Measurements from ENCODE around the gene PXDN.

PXDN gene

DNA sequence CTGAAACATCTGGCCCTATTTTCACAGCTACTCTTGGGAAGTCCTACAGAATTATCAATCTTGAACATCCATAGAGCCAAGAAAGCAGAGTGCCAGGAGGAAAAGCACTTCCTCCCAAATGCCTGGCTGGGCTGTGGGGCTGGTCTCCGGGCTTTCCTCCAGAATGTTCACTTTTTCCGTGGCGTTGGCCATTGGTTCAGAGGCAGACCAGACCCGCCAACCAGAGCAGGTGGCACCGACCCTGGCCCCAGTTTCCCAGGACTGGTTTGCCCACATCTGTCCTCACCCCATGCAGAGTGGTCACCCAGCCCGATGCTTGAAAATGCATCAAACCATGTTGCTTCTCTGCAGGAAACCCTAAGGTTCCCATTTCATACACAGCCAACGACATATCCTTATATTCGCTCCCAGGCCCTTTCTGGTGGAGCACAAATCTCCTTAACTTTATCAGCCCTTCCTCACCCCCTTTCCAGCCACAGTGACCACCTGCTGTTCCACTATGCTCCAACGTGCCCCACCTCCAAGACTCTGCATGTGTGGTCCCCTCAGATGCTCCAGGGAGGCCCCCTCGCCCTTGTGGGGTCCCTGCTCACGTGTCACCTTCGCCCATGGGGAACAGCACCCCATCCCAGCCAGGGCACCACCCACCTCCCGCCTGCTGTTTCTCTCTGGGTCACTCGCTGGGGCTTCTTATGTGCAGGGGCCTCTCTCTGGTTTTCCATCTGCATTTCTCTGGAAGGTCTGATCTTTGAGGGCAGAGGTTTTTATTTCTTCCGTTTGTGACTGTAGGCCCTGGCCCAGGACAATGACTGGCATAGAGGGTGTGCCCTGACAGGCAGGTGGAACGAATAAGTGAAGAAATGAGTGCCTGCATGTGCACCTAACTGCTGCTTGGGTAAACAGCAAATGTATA lies 92.9 kb downstream of the PXDN start:
- Mint-ChIP-seq H3K4me3 (no peak overlapping the region), H3K9me3 (no peaks in the 10 kb centered on the region), H3K4me1 (ENCODE audit: low read depth) (no peaks in the 10 kb centered on the region), H3K27me3 (no peaks in the 10 kb centered on the region), H3K27ac (no peak overlapping the region), H3K36me3 (ENCODE audit: low read depth) (no peaks in the 10 kb centered on the region)
- DNase-seq: no peak

DNA sequence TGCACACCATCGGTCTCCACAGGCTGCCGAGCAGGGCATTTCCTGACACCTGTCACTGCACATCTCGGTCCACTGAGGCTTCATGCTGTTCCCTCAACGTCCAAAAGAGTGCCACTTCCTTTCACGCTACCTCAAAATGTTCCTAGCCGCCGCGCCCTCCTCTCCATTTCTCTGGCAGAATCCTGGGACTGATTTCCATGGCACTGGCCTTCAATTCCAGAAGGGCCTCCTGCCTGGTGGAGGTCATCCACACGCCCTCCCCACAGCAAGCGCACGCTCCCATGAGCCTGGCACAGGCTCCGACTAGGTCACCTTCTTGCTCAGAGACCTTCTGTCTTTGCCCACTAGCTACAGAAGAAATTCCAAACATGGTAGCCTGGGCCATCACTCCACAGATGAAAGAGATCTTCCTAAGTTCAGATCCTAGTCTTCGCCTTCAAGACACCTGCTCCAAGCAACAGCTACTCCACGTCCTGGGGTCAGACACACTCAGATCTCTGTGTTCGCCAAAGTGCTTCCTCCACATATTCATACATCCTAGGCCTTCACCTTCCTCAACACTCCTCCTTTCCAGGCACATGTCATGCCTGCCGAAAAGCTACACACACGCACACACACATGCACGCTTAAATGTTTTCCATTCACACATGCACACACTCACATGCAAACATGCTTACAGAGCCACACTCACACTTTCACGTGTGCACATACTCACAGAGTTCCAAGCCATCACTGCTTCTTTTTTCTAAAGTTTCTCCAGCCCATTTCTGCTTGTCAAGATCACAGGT lies 94.0 kb downstream of the PXDN start:
- Mint-ChIP-seq H3K9me3 (no peaks in the 10 kb centered on the region), H3K4me1 (ENCODE audit: low read depth) (no peaks in the 10 kb centered on the region), H3K36me3 (ENCODE audit: low read depth) (no peaks in the 10 kb centered on the region), H3K4me3 (no peak overlapping the region), H3K27me3 (no peaks in the 10 kb centered on the region), H3K27ac (no peak overlapping the region)
- no peak for DNase-seq

DNA sequence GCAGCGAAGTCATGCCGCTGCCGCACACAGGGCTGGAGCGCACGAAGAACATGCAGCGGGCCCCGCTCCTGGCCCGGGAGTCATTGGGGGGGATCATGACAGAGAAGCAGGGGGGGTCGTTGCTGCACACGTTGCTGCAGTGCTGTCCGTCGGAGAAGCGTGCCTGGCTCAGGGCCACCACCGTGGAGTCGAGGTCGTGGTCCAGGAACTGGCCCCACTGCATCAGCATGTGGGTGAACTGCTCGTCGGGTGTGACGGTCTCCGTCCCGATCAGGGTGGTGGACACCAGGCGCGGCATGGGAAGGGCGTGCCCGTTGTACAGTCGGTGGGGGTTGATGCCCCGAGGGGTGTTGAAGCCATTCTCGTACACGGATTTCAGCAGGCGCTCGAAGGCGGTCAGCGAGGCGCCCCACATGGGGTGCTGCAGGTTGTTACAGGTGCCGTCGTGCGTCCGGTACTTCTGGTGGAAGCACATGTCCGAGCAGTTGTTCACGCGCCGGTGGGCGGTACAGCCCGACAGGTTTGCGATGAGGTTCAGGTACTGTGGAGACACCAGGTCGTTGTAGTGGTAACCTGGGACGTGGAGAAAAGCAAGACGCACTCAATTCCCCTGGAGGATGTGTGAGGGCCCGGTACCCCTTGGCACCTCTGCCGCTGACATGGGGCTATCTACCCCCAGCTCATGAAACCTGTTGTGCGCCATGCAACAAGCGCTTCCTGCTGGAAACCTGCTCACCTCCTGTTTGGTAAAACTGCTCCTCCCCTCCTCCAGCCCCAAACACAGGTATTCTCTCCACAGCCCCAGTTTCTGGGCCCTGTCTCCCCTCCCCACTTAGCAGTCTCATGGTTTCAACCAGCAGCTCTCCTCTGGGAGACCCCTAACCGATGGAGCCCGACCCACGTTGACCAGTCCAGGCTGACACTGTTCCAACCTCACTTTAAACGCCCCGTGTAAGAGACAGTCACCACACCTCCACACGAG lies 94.9 kb downstream of the PXDN start:
- H3K27me3 Mint-ChIP-seq: no peaks in the 10 kb centered on the region

DNA sequence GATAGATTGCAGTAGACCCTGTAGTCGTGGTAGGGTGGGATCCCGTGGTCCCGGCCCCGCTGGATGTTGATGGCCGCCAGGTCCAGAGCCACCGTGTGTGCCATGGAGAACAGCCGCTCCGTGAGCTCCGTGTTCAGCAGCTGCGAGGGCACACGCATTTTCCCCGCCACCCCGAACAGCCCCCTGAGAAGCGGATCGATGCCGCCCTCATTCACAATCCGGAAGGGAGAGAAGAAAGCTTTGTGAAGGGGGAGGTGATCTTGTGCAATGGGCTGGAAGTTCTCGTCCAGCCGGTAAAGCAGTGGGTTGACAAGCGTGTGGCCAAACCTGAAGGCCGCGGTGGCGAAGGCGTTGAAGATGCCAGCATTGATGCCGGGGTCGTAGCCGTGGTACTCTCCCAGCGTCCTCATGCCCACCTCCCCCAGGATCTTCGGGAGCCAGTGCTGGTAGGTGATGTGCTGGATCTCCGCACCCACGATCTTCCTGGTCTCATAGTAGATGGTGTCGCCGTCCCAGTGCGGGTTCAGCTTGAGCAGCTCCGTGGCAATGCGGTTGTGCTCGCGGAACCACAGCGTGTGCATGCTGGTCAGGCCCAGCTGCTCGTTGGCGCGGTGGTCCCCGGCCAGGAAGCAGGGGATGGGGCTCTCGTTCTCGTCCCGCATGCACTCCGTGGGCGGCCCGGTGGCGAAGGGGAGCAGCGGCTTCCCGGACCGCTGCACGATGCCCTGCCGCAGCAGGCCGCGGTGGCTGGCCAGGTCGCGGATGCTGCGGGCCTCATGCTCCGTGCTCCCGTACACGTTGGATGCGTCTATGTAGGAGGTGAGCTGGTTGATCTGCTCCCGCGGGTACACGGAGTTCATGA lies 95.8 kb downstream of the PXDN start:
- Mint-ChIP-seq H3K9me3 (no peaks in the 10 kb centered on the region), H3K27me3 (no peaks in the 10 kb centered on the region), H3K27ac (no peak overlapping the region), H3K36me3 (ENCODE audit: low read depth) (no peaks in the 10 kb centered on the region), H3K4me3 (no peak overlapping the region), H3K4me1 (ENCODE audit: low read depth) (no peaks in the 10 kb centered on the region)
- DNase-seq: no peak

More for the DNA sequence above, 94.9 kb downstream of the PXDN start:
- H3K36me3 Mint-ChIP-seq (ENCODE audit: low read depth): no peaks in the 10 kb centered on the region
- no peak for DNase-seq
- H3K9me3 Mint-ChIP-seq: no peaks in the 10 kb centered on the region
- H3K4me3 Mint-ChIP-seq: no peak overlapping the region
- H3K27ac Mint-ChIP-seq: no peak overlapping the region
- H3K4me1 Mint-ChIP-seq (ENCODE audit: low read depth): no peaks in the 10 kb centered on the region

DNA sequence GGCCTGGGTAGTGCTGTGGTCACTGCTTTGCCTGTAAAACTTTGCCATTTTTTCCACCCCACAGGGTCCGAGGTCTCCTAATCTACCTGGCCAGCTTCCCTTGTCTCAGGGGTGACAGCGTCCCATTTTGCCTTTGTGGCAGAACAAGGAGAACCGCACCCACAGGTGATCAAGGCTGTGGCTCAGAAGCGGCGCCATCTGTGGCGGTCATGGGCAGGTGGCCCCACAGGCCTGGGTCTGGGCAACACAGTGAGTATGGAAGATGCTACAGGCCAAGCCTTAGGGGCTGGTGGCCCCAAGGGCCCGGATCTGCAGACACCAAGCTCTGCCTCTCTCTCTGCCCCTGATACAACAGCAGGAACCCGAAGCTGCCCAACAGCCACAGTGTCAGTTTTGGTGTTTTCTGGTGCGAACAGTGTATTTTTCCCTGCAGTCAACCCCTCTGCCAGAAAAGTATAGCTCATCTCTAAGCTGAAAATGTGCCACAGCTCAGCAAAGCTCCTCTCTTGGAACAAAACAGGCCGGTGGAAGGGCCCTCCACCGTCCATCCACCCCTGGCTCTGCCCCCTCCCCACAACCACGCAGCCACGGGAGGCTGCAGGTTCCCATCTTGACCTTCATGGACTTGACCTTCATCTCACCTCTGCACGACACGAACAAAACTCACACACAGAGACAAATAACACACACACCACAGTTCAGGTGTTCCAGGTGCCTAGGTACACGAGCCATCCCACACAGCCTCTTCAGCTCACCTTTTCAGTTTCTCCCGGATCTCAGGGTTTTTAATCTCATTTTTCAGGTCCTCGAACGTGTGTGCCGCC lies 96.7 kb downstream of the PXDN start:
- Mint-ChIP-seq H3K4me3 (no peak overlapping the region), H3K36me3 (ENCODE audit: low read depth) (no peaks in the 10 kb centered on the region), H3K9me3 (no peaks in the 10 kb centered on the region), H3K27ac (no peak overlapping the region), H3K4me1 (ENCODE audit: low read depth) (no peaks in the 10 kb centered on the region), H3K27me3 (no peaks in the 10 kb centered on the region)
- no peak for DNase-seq

DNA sequence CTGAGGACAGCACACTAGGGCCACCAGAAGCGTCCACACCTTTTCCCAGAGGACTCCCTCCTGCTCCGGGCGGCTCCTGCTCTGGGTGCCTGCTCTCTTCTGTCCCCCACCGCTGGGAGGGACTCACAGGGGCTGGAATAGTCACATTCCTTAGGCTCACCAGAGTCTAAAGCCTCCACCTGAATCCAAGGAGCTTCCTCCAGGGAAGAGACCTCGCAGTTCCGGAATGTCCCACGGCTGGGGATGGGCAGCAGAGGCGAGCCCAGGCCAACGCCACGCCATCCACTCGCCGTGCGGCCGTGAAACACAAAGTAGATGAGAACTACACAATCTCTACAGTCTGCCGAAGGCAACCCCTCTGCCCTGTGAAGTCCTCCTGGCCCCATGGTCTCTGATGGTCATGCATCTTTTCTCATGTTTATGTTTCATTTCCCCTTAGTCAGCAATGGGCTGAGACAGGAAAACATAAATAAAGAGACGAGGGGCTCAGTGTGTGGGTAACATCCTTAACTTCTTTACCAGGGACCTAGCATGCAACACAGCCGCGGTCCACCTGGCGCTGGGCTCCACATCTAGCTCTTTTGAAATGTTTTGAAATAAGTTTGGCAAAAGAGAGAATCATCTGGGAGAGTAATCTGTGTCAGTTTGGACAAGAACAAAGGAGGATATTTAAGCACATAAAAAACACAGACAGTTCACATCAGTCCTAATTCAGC lies 98.4 kb downstream of the PXDN start:
- DNase-seq: no peak
- Mint-ChIP-seq H3K9me3 (no peaks in the 10 kb centered on the region), H3K27ac (no peak overlapping the region), H3K27me3 (no peaks in the 10 kb centered on the region), H3K4me1 (ENCODE audit: low read depth) (no peaks in the 10 kb centered on the region), H3K4me3 (no peak overlapping the region), H3K36me3 (ENCODE audit: low read depth) (no peaks in the 10 kb centered on the region)

DNA sequence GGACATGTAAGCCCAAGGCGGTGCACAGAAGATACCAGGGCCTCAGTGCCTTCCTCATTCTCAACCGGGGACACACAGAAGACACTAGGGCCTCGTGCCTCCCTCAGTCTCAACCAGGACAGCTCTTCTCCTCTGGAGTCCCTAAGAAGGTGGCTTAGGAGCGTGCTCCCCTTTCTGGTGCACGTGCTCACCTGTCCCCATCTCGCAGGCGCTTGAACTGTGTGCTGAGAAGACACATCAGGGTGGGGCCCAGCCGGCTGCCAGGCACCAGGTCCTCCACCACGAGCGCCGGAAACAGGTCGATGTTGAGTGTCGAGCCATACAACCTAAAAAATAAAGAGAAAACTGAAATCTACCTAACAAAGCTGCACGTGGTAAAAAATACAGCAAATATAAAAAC lies 99.9 kb downstream of the PXDN start:
- Mint-ChIP-seq H3K4me1 (ENCODE audit: low read depth) (no peaks in the 10 kb centered on the region), H3K36me3 (ENCODE audit: low read depth) (no peaks in the 10 kb centered on the region), H3K9me3 (no peaks in the 10 kb centered on the region), H3K4me3 (no peak overlapping the region), H3K27me3 (no peaks in the 10 kb centered on the region), H3K27ac (no peak overlapping the region)
- DNase-seq: no peak

DNA sequence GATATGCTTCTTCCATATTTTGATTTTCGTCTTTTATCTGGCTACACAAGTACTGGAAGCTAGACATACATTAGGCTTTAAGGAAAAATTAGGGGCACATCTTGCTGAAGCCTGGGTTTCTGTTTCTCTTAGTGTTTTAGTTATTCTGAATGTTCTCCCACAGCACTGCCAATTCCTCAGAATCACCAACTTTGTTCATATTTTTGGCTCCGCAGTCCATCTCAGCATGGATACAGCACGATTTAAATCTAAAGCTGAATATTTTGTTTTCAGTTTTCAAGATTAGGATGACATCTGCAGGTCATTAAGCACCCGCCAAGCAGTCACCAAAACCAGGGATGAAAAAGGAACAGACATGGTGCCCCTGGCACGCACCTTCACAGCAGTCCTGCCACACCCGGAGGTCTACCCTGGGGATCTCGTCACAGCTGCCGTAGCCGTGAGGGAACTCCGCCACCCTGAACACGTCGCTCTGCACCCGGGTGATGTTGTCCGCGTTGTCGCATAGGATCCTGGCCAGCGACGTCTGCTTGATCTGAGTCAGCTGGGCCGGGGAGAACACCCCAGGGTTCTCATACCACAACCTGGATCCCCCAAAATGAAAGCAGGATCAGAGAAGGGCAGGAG lies 101.2 kb downstream of the PXDN start:
- no peak overlapping the region for H3K27ac Mint-ChIP-seq
- no peak for DNase-seq
- no peaks in the 10 kb centered on the region for H3K9me3 Mint-ChIP-seq
- no peaks in the 10 kb centered on the region for H3K4me1 Mint-ChIP-seq (ENCODE audit: low read depth)
- no peaks in the 10 kb centered on the region for H3K36me3 Mint-ChIP-seq (ENCODE audit: low read depth)
- H3K4me3 Mint-ChIP-seq: no peak overlapping the region
- no peaks in the 10 kb centered on the region for H3K27me3 Mint-ChIP-seq

DNA sequence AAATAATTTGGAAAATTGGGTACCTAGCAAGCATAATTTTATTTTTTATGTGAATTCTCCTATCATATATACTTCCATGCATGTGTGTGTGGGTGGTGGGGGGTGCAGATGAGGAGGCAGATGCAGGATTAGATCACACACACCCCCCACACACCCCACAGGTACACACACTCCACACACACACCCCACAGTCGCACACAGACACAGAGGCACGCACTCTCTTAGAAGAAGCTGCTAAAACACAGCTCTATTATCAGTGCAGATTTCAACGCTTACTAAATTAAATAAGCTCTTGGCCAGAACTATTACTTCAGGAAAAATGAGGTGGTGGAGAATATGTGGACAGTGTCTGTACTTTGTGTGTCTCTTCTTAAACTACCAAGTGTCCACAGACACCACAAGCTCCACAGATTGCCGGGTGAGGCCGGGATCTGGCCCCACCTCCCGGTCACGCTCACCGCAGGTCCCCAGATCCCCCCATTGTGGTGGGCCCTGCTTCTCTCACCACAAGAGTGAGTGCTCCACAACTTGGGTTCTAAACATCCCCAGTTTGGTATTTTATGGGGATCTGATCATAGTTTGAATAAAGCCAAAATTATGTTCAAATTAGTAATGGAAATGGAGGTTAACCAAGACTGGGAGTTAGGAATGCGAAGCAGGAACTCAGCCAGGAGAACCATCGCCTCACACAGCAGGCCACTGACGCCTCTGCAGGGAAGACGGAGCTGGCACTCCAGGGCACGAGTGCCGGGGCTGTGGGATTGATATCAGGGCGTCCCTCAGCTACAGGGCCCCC lies 102.1 kb downstream of the PXDN start:
- Mint-ChIP-seq H3K36me3 (ENCODE audit: low read depth) (no peaks in the 10 kb centered on the region), H3K4me1 (ENCODE audit: low read depth) (no peaks in the 10 kb centered on the region), H3K27ac (no peak overlapping the region), H3K27me3 (no peaks in the 10 kb centered on the region), H3K9me3 (no peaks in the 10 kb centered on the region), H3K4me3 (no peak overlapping the region)
- no peak for DNase-seq

DNA sequence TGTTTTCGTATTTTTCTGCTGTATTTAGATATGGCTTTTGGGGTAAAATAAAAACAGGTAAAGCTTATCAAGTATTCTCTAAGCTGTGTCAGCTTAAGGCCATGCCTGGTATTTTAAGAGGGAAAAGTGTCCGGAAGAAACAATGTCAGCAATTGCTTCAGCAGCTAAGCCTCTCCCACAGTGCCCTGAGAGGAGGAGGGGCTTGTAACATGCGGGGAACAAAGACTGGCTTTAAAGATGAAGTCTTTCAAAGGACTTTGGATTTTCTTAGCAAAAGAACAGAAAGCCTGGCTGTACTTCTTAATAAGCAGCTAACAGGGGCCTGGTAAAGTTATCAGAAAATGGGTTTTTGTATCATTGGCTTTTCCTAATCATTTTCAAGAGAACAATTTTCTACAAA lies 102.8 kb downstream of the PXDN start:
- Mint-ChIP-seq H3K4me1 (ENCODE audit: low read depth) (no peaks in the 10 kb centered on the region), H3K9me3 (no peaks in the 10 kb centered on the region), H3K36me3 (ENCODE audit: low read depth) (no peaks in the 10 kb centered on the region), H3K27me3 (no peaks in the 10 kb centered on the region), H3K4me3 (no peak overlapping the region), H3K27ac (no peak overlapping the region)
- DNase-seq: no peak

DNA sequence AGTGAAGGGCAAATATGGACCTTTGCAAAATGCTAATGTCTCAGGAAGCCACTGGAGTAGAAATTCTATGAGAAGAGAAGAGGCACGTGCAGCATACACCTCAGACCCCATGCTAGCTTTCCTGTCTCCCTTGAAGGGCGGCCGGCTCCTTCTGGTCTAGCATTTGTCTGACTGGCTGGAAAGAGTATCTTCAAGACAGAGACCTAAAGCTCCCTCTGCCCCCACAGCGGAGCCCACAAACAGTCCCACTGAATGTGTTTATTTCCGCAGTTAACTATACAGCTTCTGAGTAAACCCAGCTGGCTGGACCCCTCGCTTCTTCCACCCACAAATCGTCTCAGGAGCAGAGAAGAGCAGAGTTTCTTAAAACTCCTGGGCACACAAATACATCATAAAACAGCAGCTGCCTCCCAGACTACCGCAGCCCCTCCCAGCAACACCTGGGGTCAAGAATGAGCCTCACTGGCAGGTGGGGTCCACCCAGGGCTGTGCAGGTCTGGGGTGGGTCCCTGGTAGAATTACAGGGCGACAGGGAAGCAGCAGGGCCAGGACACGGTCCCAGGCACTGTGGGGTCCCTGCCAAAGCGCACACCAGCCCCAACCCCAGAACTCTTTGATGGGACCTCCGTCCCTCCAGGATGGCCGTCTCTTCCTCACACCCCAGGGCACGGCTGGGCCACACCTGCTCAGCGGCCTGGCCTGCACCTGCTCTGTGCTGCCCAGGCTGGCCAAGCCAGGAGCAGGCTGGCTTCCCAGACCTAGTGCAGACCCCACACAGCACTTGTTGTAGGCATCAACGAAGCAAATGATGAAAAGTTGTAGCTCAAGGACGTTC lies 103.8 kb downstream of the PXDN start:
- Mint-ChIP-seq H3K9me3 (no peaks in the 10 kb centered on the region), H3K36me3 (ENCODE audit: low read depth) (no peaks in the 10 kb centered on the region), H3K4me3 (no peak overlapping the region), H3K4me1 (ENCODE audit: low read depth) (no peaks in the 10 kb centered on the region), H3K27me3 (no peaks in the 10 kb centered on the region), H3K27ac (no peak overlapping the region)
- no peak for DNase-seq
